OCI-LY7 (cell line): ENCODE results near the gene NHLRC2. TPM values are rescaled to one million over a fixed set of nuclear protein-coding genes. Genes with fewer than 3 reads are reported as not detected.

Experiments used
- BruUV-seq: library from RNA; stranded (reverse); fragments of 400-500 nt; replicated peaks from 2 replicates; lab custom pipeline; 2021; lab: Mats Ljungman, UMichigan
- CTCF ChIA-PET: fragments of 300-600 bp; sonication (Branson Sonifier 250); formaldehyde crosslinking; loops from one replicate; lab custom pipeline; 2022; ENCODE audit warnings: antibody characterized with exemption; ENCODE audit not compliant: unreplicated experiment; lab: Charles Lee
- POLR2A ChIA-PET: fragments of 300-600 bp; sonication (Branson Sonifier 250); formaldehyde crosslinking; loops from one replicate; lab custom pipeline; 2022; ENCODE audit warnings: antibody characterized with exemption; lab: Charles Lee
- DNase-seq: peaks from one replicate; pipeline ENCODE4 v3.0.0-alpha.2; 2015; ENCODE audit warnings: low spot score
- H2AFZ ChIP-seq: fragments of 200-600 bp; sonication (generic), shearing (Covaris generic); 2 replicates; pipeline ENCODE4 v1.6.1; 2014; ENCODE audit warnings: mild to moderate bottlenecking, antibody characterized with exemption, low read length, moderate library complexity
- H3K27ac ChIP-seq: fragments of 200-600 bp; sonication (generic); 2 replicates; pipeline ENCODE4 v1.5.1; 2014; ENCODE audit warnings: mixed run types, low read depth, mild to moderate bottlenecking, moderate library complexity, low read length, inconsistent platforms; ENCODE audit not compliant: poor library complexity, severe bottlenecking
- H3K36me3 ChIP-seq: fragments of 200-600 bp; sonication (generic); 2 replicates; pipeline ENCODE4 v1.6.1; 2014; ENCODE audit warnings: mild to moderate bottlenecking, antibody characterized with exemption, low read length, moderate library complexity, mixed read lengths; ENCODE audit not compliant: insufficient read depth
- H3K4me1 ChIP-seq: fragments of 200-600 bp; sonication (generic); 2 replicates; pipeline ENCODE4 v1.5.1; 2014; ENCODE audit warnings: mild to moderate bottlenecking, low read length; ENCODE audit not compliant: insufficient read depth, poor library complexity, severe bottlenecking
- H3K4me2 ChIP-seq: fragments of 200-600 bp; sonication (generic); 2 replicates; pipeline ENCODE4 v1.6.1; 2014; ENCODE audit warnings: mild to moderate bottlenecking, low read length
- H3K4me3 ChIP-seq: fragments of 200-600 bp; sonication (generic); 2 replicates; pipeline ENCODE4 v1.5.1; 2014; ENCODE audit warnings: mild to moderate bottlenecking, low read depth, low read length; ENCODE audit not compliant: poor library complexity, severe bottlenecking
- H3K79me2 ChIP-seq: fragments of 200-600 bp; sonication (generic); 2 replicates; pipeline ENCODE4 v1.6.1; 2016; ENCODE audit warnings: low read depth, mild to moderate bottlenecking, low read length, moderate library complexity, mixed read lengths; ENCODE audit not compliant: insufficient read depth
- H3K9me2 ChIP-seq: fragments of 200-600 bp; sonication (generic); 2 replicates; pipeline ENCODE4 v1.6.1; 2016; ENCODE audit warnings: mild to moderate bottlenecking, low read length, mixed read lengths; ENCODE audit not compliant: insufficient read depth
- H3K9me3 ChIP-seq: fragments of 200-600 bp; sonication (generic); 2 replicates; pipeline ENCODE4 v1.6.1; 2014; ENCODE audit warnings: mild to moderate bottlenecking, mixed run types, low read length, mixed read lengths
- H4K20me1 ChIP-seq: fragments of 200-600 bp; sonication (generic); 2 replicates; pipeline ENCODE4 v1.6.1; 2014; ENCODE audit warnings: mild to moderate bottlenecking, antibody characterized with exemption, low read length, moderate library complexity, mixed read lengths; ENCODE audit not compliant: insufficient read depth
- EZH2phosphoT487 ChIP-seq: fragments of 200-600 bp; sonication (generic); IDR thresholded peaks from 2 replicates; pipeline ENCODE4 v1.6.1; 2018; ENCODE audit warnings: low read depth, borderline replicate concordance, mild to moderate bottlenecking, mixed run types, antibody characterized with exemption, low read length, moderate library complexity, mixed read lengths
- intact Hi-C: fragments of 100-400 bp; cut with micrococcal nuclease; formaldehyde crosslinking; loops from one replicate; pipeline ENCODE4 v1.10.0; 2022; ENCODE audit not compliant: unreplicated experiment
- total RNA-seq, 2 experiments: library from RNA; depleted of rRNA in 1 of 2; stranded (reverse); fragments of >200 nt in 1 of 2; shearing (Covaris generic) in 1 of 2; gene quantifications; 2 replicates each; pipeline ENCODE4 v1.2.3, GENCODE V29; 2014 to 2022
- TF ChIP-seq, protein P1 (sequence below): fragments of 200-600 bp; sonication (generic); conservative IDR thresholded peaks from 2 replicates; pipeline ENCODE4 v1.5.1; 2014; ENCODE audit warnings: mild to moderate bottlenecking, antibody characterized with exemption, low read length, moderate library complexity, mixed read lengths

NHLRC2 gene
- total RNA-seq, 2 experiments from 2014 or later, result 28.6 to 44.5 TPM

DNA sequence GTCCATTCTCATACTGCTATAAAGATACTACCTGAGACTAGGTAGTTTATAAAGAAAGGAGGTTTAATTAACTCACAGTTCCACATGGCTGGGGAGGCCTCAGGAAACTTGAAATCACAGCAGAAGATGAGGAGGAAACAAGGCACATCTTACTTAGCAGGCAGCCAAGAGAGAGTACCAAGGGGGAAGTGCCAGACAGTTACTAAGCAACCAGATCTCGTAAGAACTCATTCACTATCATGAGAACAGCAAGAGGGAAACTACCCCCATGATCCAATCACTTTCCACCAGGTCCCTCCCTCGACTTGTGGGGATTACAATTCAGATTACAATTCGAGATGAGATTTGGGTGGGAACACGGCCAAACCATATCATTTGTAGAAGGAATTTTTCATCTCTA, 36.3 kb downstream of the NHLRC2 start:
- Histone ChIP-seq H3K9me2 (no peaks in the 10 kb centered on the region), H3K79me2 (no peaks in the 10 kb centered on the region), H4K20me1 (no peaks in the 10 kb centered on the region), H2AFZ (no peak overlapping the region), H3K27ac (no peak overlapping the region), H3K4me1 (no peaks in the 10 kb centered on the region), H3K4me3 (no peak overlapping the region), H3K4me2 (no peak overlapping the region), H3K36me3 (peaks cover 87% of the 10 kb centered on the region), H3K9me3 (peaks cover 19% of the 10 kb centered on the region; the same call in 1 of the 2 replicates)
- no peak for DNase-seq
- ChIA-PET CTCF (no interaction called here), POLR2A (interaction anchor here (1.2 kb wide), 1 partner anchor 156 kb away, joined by 4 read pairs; no protein-coding TSS in a partner anchor)
- TF ChIP-seq, protein P1, sequence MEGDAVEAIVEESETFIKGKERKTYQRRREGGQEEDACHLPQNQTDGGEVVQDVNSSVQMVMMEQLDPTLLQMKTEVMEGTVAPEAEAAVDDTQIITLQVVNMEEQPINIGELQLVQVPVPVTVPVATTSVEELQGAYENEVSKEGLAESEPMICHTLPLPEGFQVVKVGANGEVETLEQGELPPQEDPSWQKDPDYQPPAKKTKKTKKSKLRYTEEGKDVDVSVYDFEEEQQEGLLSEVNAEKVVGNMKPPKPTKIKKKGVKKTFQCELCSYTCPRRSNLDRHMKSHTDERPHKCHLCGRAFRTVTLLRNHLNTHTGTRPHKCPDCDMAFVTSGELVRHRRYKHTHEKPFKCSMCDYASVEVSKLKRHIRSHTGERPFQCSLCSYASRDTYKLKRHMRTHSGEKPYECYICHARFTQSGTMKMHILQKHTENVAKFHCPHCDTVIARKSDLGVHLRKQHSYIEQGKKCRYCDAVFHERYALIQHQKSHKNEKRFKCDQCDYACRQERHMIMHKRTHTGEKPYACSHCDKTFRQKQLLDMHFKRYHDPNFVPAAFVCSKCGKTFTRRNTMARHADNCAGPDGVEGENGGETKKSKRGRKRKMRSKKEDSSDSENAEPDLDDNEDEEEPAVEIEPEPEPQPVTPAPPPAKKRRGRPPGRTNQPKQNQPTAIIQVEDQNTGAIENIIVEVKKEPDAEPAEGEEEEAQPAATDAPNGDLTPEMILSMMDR, result no peak
- no peak for TF ChIP-seq EZH2phosphoT487
- BruUV-seq, result no TSS peak
- intact Hi-C loops, result no loop called here

DNA sequence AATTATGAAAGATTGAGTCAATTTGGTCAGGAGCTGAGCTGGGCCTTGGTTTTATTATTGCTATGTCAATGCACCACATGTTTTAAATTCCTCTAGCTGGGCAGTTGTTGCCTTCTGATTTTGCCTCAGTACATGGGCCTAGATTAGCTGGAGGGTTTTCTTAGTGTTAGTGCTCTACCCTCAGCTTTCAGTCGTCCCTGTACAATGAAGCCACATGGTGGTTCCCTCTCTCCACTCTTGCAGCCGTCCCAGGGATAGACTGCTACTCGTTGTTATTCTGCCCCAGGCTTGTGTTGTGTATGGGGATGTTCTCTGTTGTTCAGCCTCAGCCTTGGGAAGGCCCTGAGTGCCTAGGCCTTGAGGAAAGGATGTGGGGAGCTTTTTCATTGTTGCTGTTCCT, 37.0 kb downstream of the NHLRC2 start:
- Histone ChIP-seq H3K9me3 (peaks cover 13% of the 10 kb centered on the region; the same call in 1 of the 2 replicates), H2AFZ (no peak overlapping the region), H3K4me3 (no peak overlapping the region), H3K36me3 (peaks cover 80% of the 10 kb centered on the region), H3K79me2 (no peaks in the 10 kb centered on the region), H3K27ac (no peak overlapping the region), H3K4me2 (no peak overlapping the region), H4K20me1 (no peaks in the 10 kb centered on the region), H3K9me2 (no peaks in the 10 kb centered on the region), H3K4me1 (no peaks in the 10 kb centered on the region)
- ChIA-PET POLR2A (interaction anchor here (1.2 kb wide), 1 partner anchor 155 kb away, joined by 4 read pairs; no protein-coding TSS in a partner anchor), CTCF (interaction anchor here (0.6 kb wide), 1 partner anchor 184 kb away, joined by 3 read pairs; no protein-coding TSS in a partner anchor)
- DNase-seq, result no peak
- TF ChIP-seq EZH2phosphoT487, result no peak
- TF ChIP-seq, protein P1, result no peak
- intact Hi-C loops, result no loop called here
- BruUV-seq, result no TSS peak

DNA sequence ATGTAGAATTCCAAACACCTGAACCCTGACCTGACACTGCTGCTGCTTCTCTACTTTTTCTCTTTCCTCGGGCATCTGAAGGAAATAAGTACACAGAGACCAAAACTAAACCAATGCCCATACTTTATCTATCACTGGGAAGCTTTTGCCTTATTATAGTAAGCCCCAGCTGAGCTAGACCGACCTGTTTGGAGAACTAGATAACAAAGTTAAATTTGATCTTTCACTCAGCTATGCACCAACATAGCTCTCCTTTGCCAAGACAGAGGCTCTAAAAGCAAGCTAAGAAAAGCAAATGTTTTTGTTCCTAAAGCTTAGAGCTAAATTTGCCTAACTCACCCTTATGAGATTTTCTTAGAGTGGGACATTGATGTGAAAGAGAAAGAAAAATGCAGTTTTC, 39.1 kb downstream of the NHLRC2 start:
- Histone ChIP-seq H3K9me3 (peaks cover 9% of the 10 kb centered on the region; the same call in 1 of the 2 replicates), H3K79me2 (no peaks in the 10 kb centered on the region), H3K36me3 (peaks cover 73% of the 10 kb centered on the region), H3K27ac (no peak overlapping the region), H3K4me1 (no peaks in the 10 kb centered on the region), H3K4me3 (no peak overlapping the region), H2AFZ (no peak overlapping the region), H3K9me2 (no peaks in the 10 kb centered on the region), H4K20me1 (no peaks in the 10 kb centered on the region), H3K4me2 (no peak overlapping the region)
- ChIA-PET POLR2A (interaction anchor here (0.7 to 1.7 kb wide), 5 partner anchors 11 to 124 kb away, joined by 3 to 4 read pairs (median 3); no protein-coding TSS in a partner anchor), CTCF (interaction anchor here (0.5 kb wide), 1 partner anchor 19 kb away, joined by 6 read pairs; no protein-coding TSS in a partner anchor)
- DNase-seq, result no peak
- no peak for TF ChIP-seq EZH2phosphoT487
- TF ChIP-seq, protein P1, result no peak
- BruUV-seq, result no TSS peak
- intact Hi-C loops, result no loop called here
